HG02623 (cell line): ENCODE data around the gene PXN.
"Not testable (repeated sequence)": the region's sequence is repeated elsewhere in the genome, so short reads cannot be mapped to it uniquely, and the experiment has no call there.

ENCODE experiments used
- ATAC-seq: cut with Tn5 transposase; IDR thresholded peaks from one replicate; pipeline ENCODE4 v1.9.1; 2021; ENCODE audit warnings: moderate library complexity; ENCODE audit not compliant: unreplicated experiment

The PXN gene

DNA sequence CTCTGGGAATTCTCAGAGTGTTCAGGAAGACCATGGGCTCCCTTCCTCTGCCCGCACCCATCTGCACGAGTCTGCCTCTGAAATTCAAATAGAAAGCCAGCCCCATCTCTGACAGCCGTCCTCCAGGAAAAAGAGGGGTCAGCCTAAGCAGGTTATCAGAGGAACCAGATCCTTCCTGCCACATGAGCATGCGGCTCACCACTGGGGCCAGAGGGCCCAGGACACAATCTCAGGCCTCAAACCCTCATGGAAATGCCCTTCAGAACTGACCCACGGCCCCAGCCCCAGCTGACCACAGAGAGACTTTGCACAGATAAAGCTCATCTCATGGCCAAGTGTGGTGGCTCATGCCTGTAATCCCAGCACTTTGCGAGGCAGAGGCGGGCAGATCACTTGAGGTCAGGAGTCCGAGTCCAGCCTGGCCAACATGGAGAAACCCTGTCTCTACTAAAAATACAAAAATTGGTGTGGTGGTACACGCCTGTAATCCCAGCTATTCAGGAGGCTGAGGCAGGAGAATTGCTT, 23.2 kb downstream of the PXN start:
- no peak for ATAC-seq

DNA sequence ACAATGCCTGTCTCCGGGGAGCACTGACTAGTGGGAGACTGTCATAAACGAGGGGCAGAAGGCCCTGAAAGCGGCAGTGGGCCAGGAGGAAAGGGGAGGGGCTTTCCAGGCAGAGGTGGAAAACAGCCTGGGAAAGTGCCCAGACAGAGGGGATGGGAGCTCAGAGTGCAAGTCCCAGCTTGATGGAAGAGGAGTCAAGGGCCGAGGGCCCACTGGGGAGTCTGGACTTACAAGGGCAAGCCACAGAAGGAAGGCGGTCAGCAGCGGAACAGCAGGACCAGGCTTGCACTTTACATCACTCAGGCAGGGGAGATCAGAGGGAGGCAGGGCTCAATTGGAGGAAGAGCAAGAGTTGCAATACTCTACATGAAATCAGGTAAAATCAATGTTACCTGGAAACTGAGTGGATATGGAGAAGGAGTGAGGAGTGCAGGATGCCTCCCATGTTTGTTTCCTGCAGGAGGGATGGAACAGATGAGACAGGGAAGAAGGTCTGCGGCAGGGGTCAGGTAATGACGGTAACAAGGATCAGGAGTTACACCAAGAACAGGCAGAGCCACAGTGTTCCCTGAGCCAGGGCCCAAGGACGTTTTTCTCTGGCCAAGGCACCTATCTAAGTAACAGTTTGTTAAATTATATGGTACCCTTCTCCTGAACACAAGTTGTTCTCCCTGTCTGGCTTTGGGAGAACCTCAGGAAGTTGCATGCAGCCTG, 23.8 kb downstream of the PXN start:
- no peak for ATAC-seq

DNA sequence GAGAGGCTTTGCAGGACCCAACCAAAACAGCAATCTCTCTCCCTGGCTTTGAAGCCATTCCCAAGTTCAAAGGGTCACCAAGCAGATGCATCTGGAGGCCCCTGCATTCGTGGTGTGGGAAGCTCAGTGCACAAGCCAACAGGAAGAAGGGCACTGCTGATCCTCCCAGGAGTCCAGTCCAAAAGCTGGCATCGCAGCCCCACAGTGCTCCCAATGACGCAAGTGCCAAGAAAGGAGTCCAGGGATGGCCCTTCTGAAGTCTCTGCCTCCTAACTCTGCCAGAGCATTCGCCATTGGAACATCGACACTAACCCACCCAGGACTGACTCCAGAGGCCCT, 25.1 kb downstream of the PXN start:
- no peak for ATAC-seq

GRCh38 chr12:120239776-120240494, 25.6 kb downstream of the PXN start:
- no peak for ATAC-seq

- no peak for ATAC-seq
These were observed 26.6 kb downstream of the PXN start for GRCh38 chr12:120238839-120239445.

DNA sequence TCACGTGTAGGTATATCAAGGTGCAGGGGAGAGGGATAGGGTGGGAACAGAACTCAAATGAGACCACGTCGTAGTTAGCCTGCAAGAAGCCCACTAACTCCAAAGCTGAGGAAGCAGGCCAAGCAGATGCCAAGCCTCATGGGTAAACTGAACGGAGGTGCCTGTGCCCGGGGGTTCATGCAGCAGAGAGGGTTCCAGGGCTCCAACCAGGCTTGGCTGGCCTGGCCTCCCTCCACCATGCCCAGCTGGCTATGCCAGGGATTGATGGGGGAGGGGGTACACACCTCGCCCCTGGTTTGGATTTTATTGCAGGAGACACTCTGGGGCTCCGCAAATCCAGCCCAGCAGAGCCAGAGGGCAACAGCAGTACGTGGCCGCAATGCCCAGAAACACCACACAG, 27.3 kb downstream of the PXN start:
- no peak for ATAC-seq

GRCh38 chr12:120237360-120238171, 28.0 kb downstream of the PXN start:
- no peak for ATAC-seq

DNA sequence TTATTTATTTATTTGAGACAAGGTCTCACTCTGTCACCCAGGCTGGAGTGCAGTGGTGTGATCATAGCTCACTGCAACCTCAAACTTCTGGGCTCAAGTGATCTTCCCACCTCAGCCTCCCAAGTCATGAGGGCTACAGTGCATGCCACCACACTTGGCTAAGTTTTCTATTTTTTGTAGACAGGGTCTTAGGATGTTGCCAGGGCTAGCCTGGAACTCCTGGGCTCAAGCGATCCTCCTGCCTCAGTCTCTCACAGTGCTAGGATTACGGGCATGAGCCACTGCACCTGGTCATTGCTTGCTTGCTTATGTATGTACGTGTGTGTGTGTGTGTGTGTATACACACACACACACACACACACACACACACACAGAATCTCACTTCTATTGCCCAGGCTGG, 28.7 kb downstream of the PXN start:
- ATAC-seq: not testable (repeated sequence)

GRCh38 chr12:120235369-120236323, 29.9 kb downstream of the PXN start:
- ATAC-seq: no peak

DNA sequence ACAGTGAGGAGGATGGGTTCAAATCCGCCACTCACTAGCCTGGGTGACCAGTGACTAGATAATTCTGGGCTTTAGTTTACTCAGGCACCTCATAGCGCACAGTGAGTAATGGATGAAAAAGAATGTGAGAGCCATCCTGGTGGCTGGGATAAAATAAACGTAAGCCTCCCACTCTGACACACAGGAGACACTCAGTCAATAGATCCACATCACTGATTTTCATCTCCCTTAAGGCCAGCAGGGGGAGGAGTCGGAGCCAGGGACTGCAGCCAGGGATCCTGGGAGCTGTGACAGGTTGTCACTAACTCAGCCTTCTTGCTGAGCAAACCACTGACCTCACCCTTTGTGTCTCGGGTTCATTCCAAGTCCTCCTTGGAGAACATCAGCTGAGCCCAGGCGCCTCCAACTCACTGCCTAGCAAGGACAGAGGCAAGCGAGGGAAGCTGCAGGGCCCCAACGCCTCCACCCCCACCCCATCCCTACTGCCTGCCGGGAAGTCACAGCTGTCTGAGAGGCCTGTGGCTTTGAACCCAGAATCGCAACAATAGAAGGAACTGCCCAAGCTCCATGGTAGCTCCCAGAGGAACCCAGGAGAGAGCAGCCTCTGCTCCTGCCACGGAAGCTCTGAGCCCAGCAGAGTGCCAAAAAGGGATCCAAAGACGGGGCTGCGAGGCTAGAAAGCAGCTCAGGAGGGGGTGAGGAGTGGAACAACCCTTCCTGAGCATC, 30.7 kb downstream of the PXN start:
- no peak for ATAC-seq

- no peak for ATAC-seq
These were observed 34.1 kb downstream of the PXN start for GRCh38 chr12:120231316-120232011.

DNA sequence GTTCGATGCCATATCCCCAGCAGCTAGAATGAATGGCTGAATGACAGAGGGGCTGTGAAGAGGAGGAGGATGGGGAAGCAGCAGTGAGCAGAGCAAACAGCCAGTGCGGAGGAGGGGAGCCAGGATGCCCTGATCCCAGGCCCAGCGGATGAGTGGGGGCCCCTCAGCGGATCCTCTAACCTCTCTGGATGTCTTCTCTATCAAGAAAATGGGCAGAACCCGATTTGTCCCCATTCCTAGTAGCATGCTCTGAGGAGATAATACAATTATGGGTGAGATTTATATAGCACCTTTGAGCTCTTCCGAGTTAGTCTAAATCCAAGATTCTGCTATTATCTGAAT, 34.6 kb downstream of the PXN start:
- no peak for ATAC-seq

DNA sequence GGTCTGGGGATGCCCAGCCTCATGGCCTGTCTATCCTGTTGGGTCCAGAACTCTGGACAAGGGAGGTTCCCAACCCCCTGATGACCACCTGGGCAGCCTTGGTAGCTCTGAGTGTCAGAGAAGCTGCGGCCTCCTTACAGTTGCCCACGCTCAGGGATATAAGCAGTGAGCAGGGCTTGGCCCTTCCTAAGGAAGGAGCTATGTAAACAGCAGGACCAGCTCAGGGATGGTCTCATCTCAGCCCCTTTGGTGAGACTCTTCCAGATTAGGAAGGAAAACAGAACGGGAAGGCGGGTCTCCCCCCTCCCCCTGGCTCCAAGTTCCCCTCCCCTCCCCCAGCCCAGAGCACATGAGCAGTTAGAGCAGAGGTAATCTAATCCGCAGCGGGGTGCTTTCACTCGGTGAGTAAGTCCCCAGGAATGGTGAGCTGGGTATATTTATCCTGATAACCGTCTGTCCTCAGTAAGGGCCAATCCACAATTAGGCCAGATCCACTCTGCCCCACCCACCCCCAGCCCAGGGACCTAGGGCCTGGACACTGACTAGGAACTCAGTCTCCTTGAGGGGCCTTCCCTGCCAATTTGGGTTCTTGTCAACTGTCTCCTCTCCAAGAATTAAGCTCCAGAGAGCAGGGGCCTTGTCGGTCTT, 35.1 kb downstream of the PXN start:
- no peak for ATAC-seq

- no peak for ATAC-seq
These were observed 35.8 kb downstream of the PXN start for GRCh38 chr12:120229487-120230325.

GRCh38 chr12:120229071-120229486, 36.5 kb downstream of the PXN start:
- no peak for ATAC-seq

GRCh38 chr12:120228291-120229070, 37.0 kb downstream of the PXN start:
- ATAC-seq: peak; percentile 70

DNA sequence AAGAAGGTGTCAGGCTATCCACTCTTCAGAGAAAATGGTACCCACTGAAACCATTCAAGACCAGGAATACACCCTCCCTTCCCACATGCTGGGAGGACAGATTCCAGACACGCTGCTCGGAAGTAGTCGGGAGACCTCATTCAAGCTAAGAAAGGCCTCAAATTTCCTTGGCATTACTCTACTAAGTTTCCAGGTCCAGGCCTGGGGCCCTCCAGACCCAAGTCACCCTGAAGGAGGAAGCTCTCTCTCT, 37.6 kb downstream of the PXN start:
- ATAC-seq: no peak
